ENCODE results near the gene NGEF. TPM values are rescaled to one million over a fixed set of nuclear protein-coding genes. Genes with fewer than 3 reads are reported as not detected.

NGEF gene
- total and polyA plus RNA-seq, 2 donors (not counting 1 experiment from before 2014, with no cell fraction given) = under 0.01 to 0.24 TPM

GRCh38 chr2:232982926-232983668, 30.0 kb downstream of the NGEF start:
- no peak for DNase-seq (ENCODE audit: low read depth in 2 of 2)
- Histone ChIP-seq H3K9ac (ENCODE audit: insufficient read depth, low read length) (no peak overlapping the region), H3K9me3 (ENCODE audit: control insufficient read depth, insufficient read depth, low read depth, low read length) (no peaks in the 10 kb centered on the region), H3K36me3 (ENCODE audit: control insufficient read depth, insufficient read depth, low read length) (no peaks in the 10 kb centered on the region), H3K4me2 (ENCODE audit: extremely low read depth, insufficient read depth, low read length) (no peak overlapping the region), H3K27me3 (ENCODE audit: control insufficient read depth, insufficient read depth, low read length) (no peaks in the 10 kb centered on the region), H3K79me2 (ENCODE audit: control insufficient read depth, insufficient read depth, low read length) (no peaks in the 10 kb centered on the region), H2AFZ (ENCODE audit: low read length) (no peak overlapping the region), H3K4me1 (ENCODE audit: control insufficient read depth, extremely low read depth, insufficient read depth, low read length) (peaks cover 13% of the 10 kb centered on the region), H4K20me1 (ENCODE audit: control insufficient read depth, extremely low read depth, insufficient read depth, low read length) (no peaks in the 10 kb centered on the region), H3K4me3 (replicated peaks in 1 of 4; ENCODE audit: control extremely low read depth in 1 of 4, insufficient read depth in 1 of 4, low read depth in 3 of 4, low read length in 4 of 4) (no peak overlapping the region), H3K27ac (ENCODE audit: insufficient read depth, low read length) (no peak overlapping the region)
- TF ChIP-seq EZH2 (IDR thresholded peaks at IDR 0.05; ENCODE audit: low read length, missing control alignments) (no peak), CTCF (conservative IDR thresholded peaks at IDR 0.05 in 1 of 2, IDR thresholded peaks at IDR 0.05 in 1 of 2; ENCODE audit: low read depth in 1 of 2, low read length in 2 of 2) (no peak)

GRCh38 chr2:232981767-232982360, 31.2 kb downstream of the NGEF start:
- no peaks in the 10 kb centered on the region for H3K27me3 ChIP-seq (ENCODE audit: control insufficient read depth, insufficient read depth, low read length)

More at GRCh38 chr2:232981767-232982360, 31.2 kb downstream of the NGEF start:
- no peaks in the 10 kb centered on the region for H3K9me3 ChIP-seq (ENCODE audit: control insufficient read depth, insufficient read depth, low read depth, low read length)
- no peak overlapping the region for H2AFZ ChIP-seq (ENCODE audit: low read length)
- H3K4me2 ChIP-seq (ENCODE audit: extremely low read depth, insufficient read depth, low read length) = no peak overlapping the region
- peaks cover 6% of the 10 kb centered on the region for H3K4me1 ChIP-seq (ENCODE audit: control insufficient read depth, extremely low read depth, insufficient read depth, low read length)
- H3K4me3 ChIP-seq (replicated peaks in 1 of 4; ENCODE audit: control extremely low read depth in 1 of 4, insufficient read depth in 1 of 4, low read depth in 3 of 4, low read length in 4 of 4) = no peak overlapping the region
- no peak overlapping the region for H3K9ac ChIP-seq (ENCODE audit: insufficient read depth, low read length)
- no peak overlapping the region for H3K27ac ChIP-seq (ENCODE audit: insufficient read depth, low read length)
- no peaks in the 10 kb centered on the region for H3K36me3 ChIP-seq (ENCODE audit: control insufficient read depth, insufficient read depth, low read length)
- DNase-seq (ENCODE audit: low read depth in 2 of 2) = no peak
- no peaks in the 10 kb centered on the region for H3K79me2 ChIP-seq (ENCODE audit: control insufficient read depth, insufficient read depth, low read length)
- TF ChIP-seq CTCF (conservative IDR thresholded peaks at IDR 0.05 in 1 of 2, IDR thresholded peaks at IDR 0.05 in 1 of 2; ENCODE audit: low read depth in 1 of 2, low read length in 2 of 2) (no peak), EZH2 (IDR thresholded peaks at IDR 0.05; ENCODE audit: low read length, missing control alignments) (no peak)
- H4K20me1 ChIP-seq (ENCODE audit: control insufficient read depth, extremely low read depth, insufficient read depth, low read length) = no peaks in the 10 kb centered on the region

Measured in fibroblast of lung (primary cell).